ENCODE data around the gene GSE1.
A peak's percentile ranks its signal among the peaks of the same experiment; 100 is the strongest.

DNA sequence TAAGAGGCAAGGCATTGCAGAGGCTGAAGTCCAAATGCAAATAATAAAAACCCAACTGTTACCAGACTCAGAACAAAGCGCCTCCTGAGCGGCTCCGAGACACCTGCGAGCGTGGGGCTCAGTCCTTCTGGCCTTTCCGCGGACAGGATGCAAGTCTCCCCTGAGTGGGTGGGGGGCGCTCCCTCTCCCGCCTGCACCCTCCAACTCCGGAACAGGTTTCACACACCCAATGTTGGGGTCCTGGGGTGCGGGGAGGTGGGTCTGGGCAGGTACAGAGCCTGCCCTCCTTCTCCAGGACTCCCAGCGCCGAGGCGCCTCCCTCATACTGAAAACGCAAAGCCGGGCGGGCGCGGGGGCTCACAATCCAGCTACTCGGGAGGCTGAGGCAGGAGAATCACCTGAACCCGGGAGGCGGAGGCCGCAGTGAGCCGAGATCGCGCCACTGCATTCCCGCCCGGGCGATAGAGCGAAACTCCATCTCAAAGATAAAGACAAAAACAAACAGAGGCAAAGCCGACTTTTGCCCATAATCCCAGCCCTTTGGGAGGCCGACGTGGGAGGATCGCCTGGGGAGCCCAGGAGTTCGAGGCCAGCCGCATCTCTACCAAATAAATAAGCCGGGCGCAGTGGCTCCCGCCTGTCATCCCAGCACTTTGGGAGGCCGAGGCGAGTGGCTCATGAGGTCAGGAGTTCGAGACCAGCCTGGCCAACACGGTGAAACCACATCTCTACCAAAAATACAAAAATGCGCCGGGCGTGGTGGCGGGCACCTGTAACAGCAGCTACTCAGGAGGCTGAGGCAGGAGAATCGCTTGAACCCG lies 74.7 kb downstream of the GSE1 start:
- TF ChIP-seq POLR2A (IDR thresholded peaks at IDR 0.05; ENCODE audit: borderline replicate concordance, extremely low read depth, insufficient read depth, insufficient read length), result no peak
- TF ChIP-seq, protein P1, sequence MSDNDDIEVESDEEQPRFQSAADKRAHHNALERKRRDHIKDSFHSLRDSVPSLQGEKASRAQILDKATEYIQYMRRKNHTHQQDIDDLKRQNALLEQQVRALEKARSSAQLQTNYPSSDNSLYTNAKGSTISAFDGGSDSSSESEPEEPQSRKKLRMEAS (IDR thresholded peaks at IDR 0.05), result no peak
- no peak for TF ChIP-seq EZH2phosphoT487 (IDR thresholded peaks at IDR 0.05; ENCODE audit: borderline replicate concordance)
- TF ChIP-seq, protein P2, sequence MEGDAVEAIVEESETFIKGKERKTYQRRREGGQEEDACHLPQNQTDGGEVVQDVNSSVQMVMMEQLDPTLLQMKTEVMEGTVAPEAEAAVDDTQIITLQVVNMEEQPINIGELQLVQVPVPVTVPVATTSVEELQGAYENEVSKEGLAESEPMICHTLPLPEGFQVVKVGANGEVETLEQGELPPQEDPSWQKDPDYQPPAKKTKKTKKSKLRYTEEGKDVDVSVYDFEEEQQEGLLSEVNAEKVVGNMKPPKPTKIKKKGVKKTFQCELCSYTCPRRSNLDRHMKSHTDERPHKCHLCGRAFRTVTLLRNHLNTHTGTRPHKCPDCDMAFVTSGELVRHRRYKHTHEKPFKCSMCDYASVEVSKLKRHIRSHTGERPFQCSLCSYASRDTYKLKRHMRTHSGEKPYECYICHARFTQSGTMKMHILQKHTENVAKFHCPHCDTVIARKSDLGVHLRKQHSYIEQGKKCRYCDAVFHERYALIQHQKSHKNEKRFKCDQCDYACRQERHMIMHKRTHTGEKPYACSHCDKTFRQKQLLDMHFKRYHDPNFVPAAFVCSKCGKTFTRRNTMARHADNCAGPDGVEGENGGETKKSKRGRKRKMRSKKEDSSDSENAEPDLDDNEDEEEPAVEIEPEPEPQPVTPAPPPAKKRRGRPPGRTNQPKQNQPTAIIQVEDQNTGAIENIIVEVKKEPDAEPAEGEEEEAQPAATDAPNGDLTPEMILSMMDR (IDR thresholded peaks at IDR 0.05 in 2 of 3, conservative IDR thresholded peaks at IDR 0.05 in 1 of 3; ENCODE audit: borderline replicate concordance in 1 of 3, insufficient read depth in 1 of 3, low read depth in 2 of 3, low read length in 2 of 3), result no peak
- TF ChIP-seq CBX3 (IDR thresholded peaks at IDR 0.05; ENCODE audit: low read depth), result 0 out of 2 replicates have a peak, but pooled peaks have one; percentile 12
- TF ChIP-seq, protein P3, sequence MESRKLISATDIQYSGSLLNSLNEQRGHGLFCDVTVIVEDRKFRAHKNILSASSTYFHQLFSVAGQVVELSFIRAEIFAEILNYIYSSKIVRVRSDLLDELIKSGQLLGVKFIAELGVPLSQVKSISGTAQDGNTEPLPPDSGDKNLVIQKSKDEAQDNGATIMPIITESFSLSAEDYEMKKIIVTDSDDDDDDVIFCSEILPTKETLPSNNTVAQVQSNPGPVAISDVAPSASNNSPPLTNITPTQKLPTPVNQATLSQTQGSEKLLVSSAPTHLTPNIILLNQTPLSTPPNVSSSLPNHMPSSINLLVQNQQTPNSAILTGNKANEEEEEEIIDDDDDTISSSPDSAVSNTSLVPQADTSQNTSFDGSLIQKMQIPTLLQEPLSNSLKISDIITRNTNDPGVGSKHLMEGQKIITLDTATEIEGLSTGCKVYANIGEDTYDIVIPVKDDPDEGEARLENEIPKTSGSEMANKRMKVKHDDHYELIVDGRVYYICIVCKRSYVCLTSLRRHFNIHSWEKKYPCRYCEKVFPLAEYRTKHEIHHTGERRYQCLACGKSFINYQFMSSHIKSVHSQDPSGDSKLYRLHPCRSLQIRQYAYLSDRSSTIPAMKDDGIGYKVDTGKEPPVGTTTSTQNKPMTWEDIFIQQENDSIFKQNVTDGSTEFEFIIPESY (IDR thresholded peaks at IDR 0.05; ENCODE audit: extremely low read depth, insufficient replicate concordance, low read length), result no peak
- TF ChIP-seq EGR1 (IDR thresholded peaks at IDR 0.05; ENCODE audit: low read depth), result no peak
- TF ChIP-seq SRF (IDR thresholded peaks at IDR 0.05; ENCODE audit: low read depth), result no peak
- TF ChIP-seq CEBPB (IDR thresholded peaks at IDR 0.05; ENCODE audit: low read depth), result no peak
